Hepatocyte (in vitro differentiated cells): ENCODE measurements around the gene CUL5.

Experiments used
- CTCF ChIP-seq: fragments of 200-600 bp; sonication (generic); IDR thresholded peaks from 2 replicates; pipeline ENCODE4 v1.5.1; 2016; ENCODE audit warnings: antibody characterized with exemption, mild to moderate bottlenecking; ENCODE audit not compliant: poor library complexity
- EZH2 ChIP-seq: fragments of 200-600 bp; sonication (generic); IDR thresholded peaks from 2 replicates; pipeline ENCODE4 v1.6.1; 2016; ENCODE audit warnings: antibody characterized with exemption, mild to moderate bottlenecking, borderline replicate concordance
- EZH2phosphoT487 ChIP-seq: fragments of 200-600 bp; sonication (generic); IDR thresholded peaks from one replicate; pipeline ENCODE4 v1.6.1; 2018; ENCODE audit warnings: antibody characterized with exemption, mild to moderate bottlenecking, low read depth, moderate library complexity; ENCODE audit not compliant: unreplicated experiment, severe bottlenecking

- no peak for TF ChIP-seq CTCF
- no peak for TF ChIP-seq EZH2
- no peak for TF ChIP-seq EZH2phosphoT487
These were observed 145.9 kb downstream of the CUL5 start for GRCh38 chr11:108154591-108154990.
